H1 (cell line): Measurements from ENCODE around the gene NDUFB10. TPM values are rescaled to one million over a fixed set of nuclear protein-coding genes. Genes with fewer than 3 reads are reported as not detected.
A peak's percentile ranks its signal among the peaks of the same experiment; 100 is the strongest.

ENCODE experiments used
- CTCF ChIA-PET: fragments of 300-600 bp; sonication (Branson Sonifier 250); formaldehyde crosslinking; loops from one replicate; lab custom pipeline; 2021; ENCODE audit not compliant: partially characterized antibody; lab: Charles Lee
- POLR2A ChIA-PET: fragments of 300-600 bp; sonication (Branson Sonifier 250); formaldehyde crosslinking; loops from one replicate; lab custom pipeline; 2021; ENCODE audit warnings: inconsistent platforms; ENCODE audit not compliant: partially characterized antibody; lab: Charles Lee
- DNase-seq, 2 experiments: peaks; one replicate each; pipeline versions ENCODE4 v3.0.0 to v3.0.0-alpha.2; 2010 to 2022; ENCODE audit warnings: low spot score in 2 of 2, low read depth in 1 of 2, mixed read lengths in 1 of 2
- FAIRE-seq: peaks from 2 replicates; lab custom pipeline; 2011; peaks lifted over from hg19 to GRCh38; lab: Jason Lieb, UNC
- H2AFZ ChIP-seq: 2 replicates; pipeline ENCODE4 v1.8.1; 2012; ENCODE audit warnings: low read length, inconsistent platforms
- H2AK5ac ChIP-seq: 2 replicates; pipeline ENCODE4 v1.6.1; 2013; ENCODE audit warnings: low read depth, low read length
- H2BK120ac ChIP-seq: replicated peaks from 2 replicates; pipeline ENCODE3; 2013; ENCODE audit warnings: low read depth, low read length, inconsistent platforms
- H2BK12ac ChIP-seq: 2 replicates; pipeline ENCODE4 v1.6.1; 2013; ENCODE audit warnings: low read depth, low read length
- H2BK15ac ChIP-seq: 2 replicates; pipeline ENCODE4 v1.6.1; 2013; ENCODE audit warnings: low read length
- H2BK20ac ChIP-seq: 2 replicates; pipeline ENCODE4 v1.6.1; 2013; ENCODE audit warnings: low read length
- H2BK5ac ChIP-seq: 2 replicates; pipeline ENCODE4 v1.6.1; 2013; ENCODE audit warnings: low read depth, low read length
- H3K14ac ChIP-seq: 2 replicates; pipeline ENCODE4 v1.6.1; 2013; ENCODE audit warnings: inconsistent platforms; ENCODE audit not compliant: insufficient read length
- H3K18ac ChIP-seq: 2 replicates; pipeline ENCODE4 v1.6.1; 2013; ENCODE audit warnings: low read length; ENCODE audit errors: extremely low read depth
- H3K23ac ChIP-seq: 2 replicates; pipeline ENCODE4 v1.6.1; 2013; ENCODE audit warnings: inconsistent platforms; ENCODE audit not compliant: insufficient read length
- H3K23me2 ChIP-seq: 2 replicates; pipeline ENCODE4 v1.6.1; 2013; ENCODE audit warnings: low read depth, low read length
- H3K27ac ChIP-seq: 2 replicates; pipeline ENCODE4 v1.6.1; 2011; ENCODE audit warnings: low read depth, low read length, inconsistent platforms
- H3K27me3 ChIP-seq, 4 experiments: replicated peaks in 1 of 4; 1 replicate in 1 of 4; 2 replicates in 3 of 4; pipeline versions ENCODE4 v1.6.1 to v1.8.1; 2011 to 2013; ENCODE audit warnings: low read length in 3 of 4, mild to moderate bottlenecking in 3 of 4, inconsistent platforms in 2 of 4, mixed read lengths in 2 of 4, moderate library complexity in 1 of 4; ENCODE audit not compliant: control insufficient read depth in 3 of 4, insufficient read depth in 3 of 4; ENCODE audit errors: extremely low read depth in 1 of 4
- H3K36me3 ChIP-seq, 4 experiments: 2 replicates each; pipeline versions ENCODE4 v1.6.1 to v1.8.1; 2011 to 2013; ENCODE audit warnings: mild to moderate bottlenecking in 4 of 4, low read length in 3 of 4, moderate library complexity in 2 of 4, control low read depth in 1 of 4, inconsistent platforms in 1 of 4; ENCODE audit not compliant: insufficient read depth in 4 of 4, control insufficient read depth in 2 of 4
- H3K4ac ChIP-seq: replicated peaks from 2 replicates; pipeline ENCODE3; 2013; ENCODE audit warnings: low read length, low read depth, mixed read lengths, inconsistent platforms; ENCODE audit not compliant: insufficient read length
- H3K4me1 ChIP-seq, 4 experiments: replicated peaks in 1 of 4; 1 replicate in 1 of 4; 2 replicates in 3 of 4; pipeline versions ENCODE4 v1.6.1 to v1.8.1; 2011 to 2013; ENCODE audit warnings: low read length in 3 of 4, inconsistent platforms in 2 of 4, mixed read lengths in 1 of 4; ENCODE audit not compliant: insufficient read depth in 4 of 4, control insufficient read depth in 3 of 4
- H3K4me2 ChIP-seq, 2 experiments: 2 replicates each; pipeline versions ENCODE4 v1.6.1 to v1.8.1; 2011 to 2013; ENCODE audit warnings: low read depth in 2 of 2, low read length in 2 of 2, control low read depth in 1 of 2, inconsistent platforms in 1 of 2, mild to moderate bottlenecking in 1 of 2; ENCODE audit not compliant: insufficient read depth in 1 of 2
- H3K4me3 ChIP-seq, 4 experiments: fragments of 200-600, 300-600 bp in 1 of 4; sonication (generic), shearing (Covaris generic), sonication (Bioruptor Twin) in 1 of 4; 2 replicates each; pipeline versions ENCODE4 v1.5.1 to v1.8.1; 2011 to 2016; ENCODE audit warnings: low read length in 4 of 4, low read depth in 3 of 4, control low read depth in 2 of 4, inconsistent platforms in 2 of 4, mild to moderate bottlenecking in 2 of 4, mixed read lengths in 1 of 4, moderate library complexity in 1 of 4; ENCODE audit not compliant: insufficient read depth in 2 of 4; ENCODE audit errors: extremely low read depth in 1 of 4
- H3K56ac ChIP-seq: replicated peaks from 2 replicates; pipeline ENCODE3; 2013; ENCODE audit warnings: low read depth, mild to moderate bottlenecking, mixed read lengths, low read length, inconsistent platforms; ENCODE audit not compliant: insufficient read length
- H3K79me1 ChIP-seq: 2 replicates; pipeline ENCODE4 v1.6.1; 2013; ENCODE audit warnings: low read depth, low read length, control low read depth
- H3K79me2 ChIP-seq, 2 experiments: 2 replicates each; pipeline versions ENCODE4 v1.6.1 to v1.8.1; 2012 to 2013; ENCODE audit warnings: low read length in 2 of 2, mild to moderate bottlenecking in 2 of 2, inconsistent platforms in 1 of 2; ENCODE audit not compliant: insufficient read depth in 2 of 2, control insufficient read depth in 1 of 2
- H3K9ac ChIP-seq, 4 experiments: replicated peaks in 1 of 4; 1 replicate in 1 of 4; 2 replicates in 3 of 4; pipeline versions ENCODE4 v1.6.1 to v1.8.1; 2011 to 2013; ENCODE audit warnings: low read depth in 3 of 4, low read length in 3 of 4, control low read depth in 2 of 4, mild to moderate bottlenecking in 2 of 4, moderate library complexity in 2 of 4, inconsistent platforms in 1 of 4; ENCODE audit errors: extremely low read depth in 1 of 4
- H3K9me3 ChIP-seq, 2 experiments: 2 replicates each; pipeline versions ENCODE4 v1.6.1 to v1.8.1; 2012 to 2013; ENCODE audit warnings: mild to moderate bottlenecking in 2 of 2, moderate library complexity in 2 of 2, control low read depth in 1 of 2, inconsistent platforms in 1 of 2, low read depth in 1 of 2, low read length in 1 of 2, mixed read lengths in 1 of 2; ENCODE audit not compliant: insufficient read depth in 2 of 2
- H4K20me1 ChIP-seq, 2 experiments: replicated peaks in 1 of 2; 2 replicates each; pipeline versions ENCODE3 to v1.8.1; 2011 to 2013; ENCODE audit warnings: inconsistent platforms in 2 of 2, low read length in 2 of 2, mild to moderate bottlenecking in 1 of 2; ENCODE audit not compliant: insufficient read depth in 2 of 2, control insufficient read depth in 1 of 2
- H4K5ac ChIP-seq: 2 replicates; pipeline ENCODE4 v1.6.1; 2013; ENCODE audit warnings: low read length, low read depth, mixed read lengths, inconsistent platforms; ENCODE audit not compliant: insufficient read length
- H4K8ac ChIP-seq: 2 replicates; pipeline ENCODE4 v1.8.0; 2013; ENCODE audit warnings: mild to moderate bottlenecking, moderate library complexity, low read length, inconsistent platforms; ENCODE audit not compliant: insufficient read depth; ENCODE audit errors: extremely low read depth
- H4K91ac ChIP-seq: replicated peaks from 2 replicates; pipeline ENCODE3; 2013; ENCODE audit warnings: low read length, mixed read lengths, inconsistent platforms; ENCODE audit not compliant: insufficient read length
- BCL11A ChIP-seq, 2 experiments: IDR thresholded peaks; one replicate each; pipeline ENCODE4 v1.6.1; 2011; ENCODE audit warnings: low read depth in 2 of 2, low read length in 2 of 2, mild to moderate bottlenecking in 2 of 2
- CEBPB ChIP-seq: IDR thresholded peaks from 2 replicates; pipeline ENCODE4 v1.6.1; 2012; ENCODE audit warnings: low read depth, low read length
- CHD2 ChIP-seq: IDR thresholded peaks from 2 replicates; pipeline ENCODE4 v1.6.1; 2012; ENCODE audit warnings: low read length, improper control_type of control experiment
- HDAC6 ChIP-seq: IDR thresholded peaks from one replicate; pipeline ENCODE4 v1.7.1; 2012; ENCODE audit warnings: low read depth, mild to moderate bottlenecking, inconsistent platforms, low read length, moderate library complexity
- KDM5A ChIP-seq: fragments of 200-600 bp; IDR thresholded peaks from 2 replicates; pipeline ENCODE4 v1.7.1; 2012; ENCODE audit warnings: mild to moderate bottlenecking, low read length, inconsistent platforms, mixed read lengths
- POLR2AphosphoS5 ChIP-seq: IDR thresholded peaks from 2 replicates; pipeline ENCODE4 v1.6.1; 2011; ENCODE audit warnings: low read depth, low read length
- RXRA ChIP-seq: IDR thresholded peaks from 2 replicates; pipeline ENCODE4 v1.6.1; 2011; ENCODE audit warnings: low read depth, mild to moderate bottlenecking, low read length, moderate library complexity; ENCODE audit not compliant: insufficient read depth
- SAP30 ChIP-seq: fragments of 300-600 bp; sonication (generic); IDR thresholded peaks from 2 replicates; pipeline ENCODE4 v1.7.1; 2012; ENCODE audit warnings: low read length, moderate library complexity, mild to moderate bottlenecking, inconsistent platforms; ENCODE audit not compliant: insufficient read depth, insufficient replicate concordance
- SRF ChIP-seq: IDR thresholded peaks from 2 replicates; pipeline ENCODE4 v1.6.1; 2011; ENCODE audit warnings: mild to moderate bottlenecking, low read depth, low read length, moderate library complexity
- TEAD4 ChIP-seq: IDR thresholded peaks from 2 replicates; pipeline ENCODE4 v1.6.1; 2012; ENCODE audit warnings: low read depth, low read length, inconsistent platforms, mixed read lengths
- WGBS, 2 experiments: shearing (Covaris generic) in 1 of 2; methylation state at CpG; one replicate each; pipeline versions ENCODE4 v1.1.6 to v1.1.7; 2013 to 2015; ENCODE audit warnings: low lambda C conversion rate in 2 of 2, mixed read lengths in 2 of 2, inconsistent platforms in 1 of 2, low coverage in 1 of 2, missing lambda C conversion rate in 1 of 2; ENCODE audit not compliant: insufficient replicate concordance in 2 of 2, insufficient coverage in 1 of 2, insufficient read length in 1 of 2; ENCODE audit errors: extremely low coverage in 1 of 2, missing lambda C conversion rate in 1 of 2; 5-methylcytosine and 5-hydroxymethylcytosine counted together
- polyA plus RNA-seq, 7 experiments: library from polyadenylated mRNA; depleted of rRNA in 3 of 7; stranded (reverse) in 5 of 7; unstranded in 2 of 7; fragments of >200 nt in 5 of 7; fragments of 200-250 nt in 2 of 7; gene quantifications; 1 replicate in 5 of 7; 2 replicates in 1 of 7; 4 replicates in 1 of 7; pipeline versions ENCODE4 v1.2.1 to v1.2.3, GENCODE V29; 2011 to 2013; ENCODE audit warnings: missing spikeins in 2 of 7, mixed read lengths in 2 of 7
- total RNA-seq: library from RNA; stranded (reverse); fragmentation: NEBNext Ultra II Directional; extraction: Animal tissue kit (Norgen Biotek cat#: 25700); gene quantifications from 2 replicates; pipeline ENCODE4 v1.2.1, GENCODE V29; 2021
- TF ChIP-seq, protein P1 (sequence below): IDR thresholded peaks from 2 replicates; pipeline ENCODE4 v1.6.1; 2011; ENCODE audit warnings: low read depth, mild to moderate bottlenecking, low read length; ENCODE audit not compliant: insufficient read depth

NDUFB10 gene
- total and polyA plus RNA-seq, 2 of the 8 experiments (the other 6 are each of a cell fraction or from before 2014, with no cell fraction given), result 183 to 194 TPM

DNA sequence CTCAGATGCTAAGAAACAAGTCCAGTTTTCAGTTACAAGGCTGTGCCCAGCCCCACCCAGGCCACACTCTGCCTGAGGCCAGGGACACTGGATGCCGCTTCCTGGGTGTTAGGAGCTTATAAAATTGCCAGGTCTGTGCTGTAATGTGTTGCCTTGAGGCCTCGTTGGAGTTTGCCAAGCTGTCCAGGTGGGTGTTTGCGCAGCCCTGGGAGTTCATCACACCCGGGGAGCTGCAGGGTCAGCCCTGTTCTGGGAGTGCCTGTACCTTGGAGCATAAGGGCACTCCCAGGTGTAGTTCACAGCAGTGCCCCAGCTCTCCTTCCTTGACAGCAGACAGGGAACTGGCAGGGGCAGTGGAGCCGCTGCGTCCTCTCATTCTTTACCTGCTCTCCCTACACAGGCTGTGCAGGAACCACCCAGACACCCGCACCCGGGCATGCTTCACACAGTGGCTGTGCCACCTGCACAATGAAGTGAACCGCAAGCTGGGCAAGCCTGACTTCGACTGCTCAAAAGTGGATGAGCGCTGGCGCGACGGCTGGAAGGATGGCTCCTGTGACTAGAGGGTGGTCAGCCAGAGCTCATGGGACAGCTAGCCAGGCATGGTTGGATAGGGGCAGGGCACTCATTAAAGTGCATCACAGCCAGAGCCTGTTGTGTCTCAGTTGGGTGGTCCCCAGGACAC, 26.3 kb downstream of the NDUFB10 start:
- FAIRE-seq (no peak), DNase-seq (no peak)
- Histone ChIP-seq H4K5ac (no peak overlapping the region), H3K14ac (no peak overlapping the region), H2BK12ac (no peak overlapping the region), H2BK120ac (no peak overlapping the region), H3K4me3 (peak overlapping the region in 1 of 4 experiments; percentile 96; a peak in 3 of 8 replicates), H4K20me1 (peaks cover 0 to 14% of the 10 kb centered on the region in 2 experiments), H3K27me3 (peaks cover 9 to 42% (median 39%) of the 10 kb centered on the region in 4 experiments; a peak in 6 of 7 replicates), H3K79me2 (peaks cover 0 to 9% of the 10 kb centered on the region in 2 experiments; a peak in 1 of 4 replicates), H3K36me3 (peaks cover 2 to 5% (median 3%) of the 10 kb centered on the region in 4 experiments; a peak in 3 of 8 replicates), H2BK5ac (no peak overlapping the region), H2BK20ac (no peak overlapping the region), H3K23ac (no peak overlapping the region), H3K4me1 (peaks cover 3 to 36% (median 21%) of the 10 kb centered on the region in 4 experiments), H2AK5ac (no peak overlapping the region), H3K9me3 (no peaks in the 10 kb centered on the region), H3K79me1 (no peaks in the 10 kb centered on the region), H3K23me2 (peaks cover 22% of the 10 kb centered on the region), H4K91ac (no peak overlapping the region), H3K18ac (no peak overlapping the region), H3K9ac (no peak overlapping the region), H3K4me2 (peak overlapping the region; percentile 58 to 85; a peak in 3 of 4 replicates), H3K4ac (no peak overlapping the region), H4K8ac (no peak overlapping the region), H2AFZ (no peak overlapping the region), H2BK15ac (no peak overlapping the region), H3K56ac (no peak overlapping the region), H3K27ac (no peak overlapping the region)
- WGBS, 2 experiments, result 91% methylated on average over 14 of the region's 14 CpGs; no CpG with 5 or more reads in 1 of the 2 experiments
- ChIA-PET POLR2A (interaction anchor here (0.6 to 28.2 kb wide), 11 partner anchors 9 to 232 kb away, joined by 3 to 736 read pairs (median 4); partner anchors contain the start of genes MEIOB, NDUFB10, NTHL1 and RNF151), CTCF (interaction anchor here (0.6 to 1.7 kb wide), 2 partner anchors 9 to 31 kb away, joined by 4 read pairs; no protein-coding TSS in a partner anchor)
- TF ChIP-seq CEBPB, result no peak
- TF ChIP-seq CHD2, result no peak
- no peak for TF ChIP-seq BCL11A (IDR thresholded peaks at IDR 0.05; ENCODE audit: low read depth in 2 of 2, low read length in 2 of 2)
- TF ChIP-seq POLR2AphosphoS5, result no peak
- TF ChIP-seq KDM5A, result no peak
- no peak for TF ChIP-seq SAP30
- TF ChIP-seq RXRA, result no peak
- TF ChIP-seq, protein P1, sequence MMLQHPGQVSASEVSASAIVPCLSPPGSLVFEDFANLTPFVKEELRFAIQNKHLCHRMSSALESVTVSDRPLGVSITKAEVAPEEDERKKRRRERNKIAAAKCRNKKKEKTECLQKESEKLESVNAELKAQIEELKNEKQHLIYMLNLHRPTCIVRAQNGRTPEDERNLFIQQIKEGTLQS, result no peak
- TF ChIP-seq HDAC6, result no peak
- no peak for TF ChIP-seq SRF
- no peak for TF ChIP-seq TEAD4
